WTC11 (cell line): ENCODE measurements around the gene HLA-DRB5. TPM values are rescaled to one million over a fixed set of nuclear protein-coding genes. Genes with fewer than 3 reads are reported as not detected.

Source experiments
- ATAC-seq: fragments of 200-7000 bp; cut with Tn5 transposase; 2 replicates; pipeline ENCODE4 v1.10.0; 2021; ENCODE audit warnings: mild to moderate bottlenecking, moderate library complexity
- CTCF ChIA-PET: fragments of 300-600 bp; sonication (Branson Sonifier 250); formaldehyde crosslinking; loops from one replicate; lab custom pipeline; 2021; ENCODE audit warnings: antibody characterized with exemption; lab: Charles Lee
- POLR2A ChIA-PET: fragments of 350-600 bp; sonication (Branson Sonifier 250); formaldehyde crosslinking; loops from one replicate; lab custom pipeline; 2021; ENCODE audit warnings: antibody characterized with exemption; lab: Charles Lee
- DNase-seq: peaks from one replicate; pipeline ENCODE4 v3.0.0; 2021; ENCODE audit warnings: low spot score
- H3K27ac Mint-ChIP-seq: 2 replicates; pipeline ENCODE4 v1.8.0; 2021; ENCODE audit warnings: mixed read lengths
- H3K27me3 Mint-ChIP-seq: 2 replicates; pipeline ENCODE4 v1.8.0; 2021; ENCODE audit warnings: low read depth, mild to moderate bottlenecking, moderate library complexity, mixed read lengths
- H3K36me3 Mint-ChIP-seq: 2 replicates; pipeline ENCODE4 v1.8.0; 2021; ENCODE audit warnings: mixed read lengths
- H3K4me1 Mint-ChIP-seq: 2 replicates; pipeline ENCODE4 v1.8.0; 2022; ENCODE audit warnings: mixed read lengths
- H3K4me3 Mint-ChIP-seq: 2 replicates; pipeline ENCODE4 v1.8.0; 2021; ENCODE audit warnings: mild to moderate bottlenecking, moderate library complexity, mixed read lengths
- H3K9me3 Mint-ChIP-seq: 2 replicates; pipeline ENCODE4 v1.8.0; 2021; ENCODE audit warnings: mixed read lengths
- CBFB ChIP-seq: sonication (generic); formaldehyde crosslinking; IDR thresholded peaks from 2 replicates; pipeline ENCODE4 v1.8.1; 2022; ENCODE audit warnings: mild to moderate bottlenecking, low read depth, missing genetic modification reagents
- MXD4 ChIP-seq: fragments of 250-450 bp; sonication (Bioruptor Pico); IDR thresholded peaks from 2 replicates; pipeline ENCODE4 v1.8.0; 2021; ENCODE audit warnings: mild to moderate bottlenecking, moderate library complexity, borderline replicate concordance
- NFE2L1 ChIP-seq: sonication (generic); formaldehyde crosslinking; IDR thresholded peaks from 2 replicates; pipeline ENCODE4 v1.8.1; 2023; ENCODE audit warnings: missing genetic modification reagents
- NR3C1 ChIP-seq: sonication (generic); formaldehyde crosslinking; conservative IDR thresholded peaks from 2 replicates; pipeline ENCODE4 v1.8.1; 2023; ENCODE audit warnings: low read depth, mild to moderate bottlenecking, missing genetic modification reagents
- OVOL2 ChIP-seq: fragments of 250-450 bp; sonication (Bioruptor Pico); IDR thresholded peaks from 2 replicates; pipeline ENCODE4 v1.9.0; 2021; ENCODE audit warnings: mild to moderate bottlenecking, borderline replicate concordance
- SOX15 ChIP-seq: fragments of 250-450 bp; sonication (Bioruptor Pico); IDR thresholded peaks from 2 replicates; pipeline ENCODE4 v1.9.0; 2021; ENCODE audit warnings: mild to moderate bottlenecking
- ZNF423 ChIP-seq: fragments of 250-450 bp; sonication (Bioruptor Pico); IDR thresholded peaks from 2 replicates; pipeline ENCODE4 v2.1.2; 2022; ENCODE audit warnings: mild to moderate bottlenecking, moderate library complexity
- total RNA-seq: library from RNA; stranded (reverse); gene quantifications from 3 replicates; pipeline ENCODE4 v1.2.3, GENCODE V29; 2021
- TF ChIP-seq, protein P1 (sequence below): fragments of 250-450 bp; sonication (Bioruptor Pico); conservative IDR thresholded peaks from 2 replicates; pipeline ENCODE4 v1.9.0; 2021; ENCODE audit warnings: mild to moderate bottlenecking
- TF ChIP-seq, protein P2 (sequence below): sonication (generic); formaldehyde crosslinking; IDR thresholded peaks from 2 replicates; pipeline ENCODE4 v1.8.1; 2023; ENCODE audit warnings: mild to moderate bottlenecking, missing genetic modification reagents, borderline replicate concordance
- TF ChIP-seq, protein P3 (sequence below): fragments of 250-450 bp; sonication (Bioruptor Pico); IDR thresholded peaks from 2 replicates; pipeline ENCODE4 v1.9.0; 2021; ENCODE audit warnings: moderate library complexity, mild to moderate bottlenecking, inconsistent platforms, borderline replicate concordance
- TF ChIP-seq, protein P4 (sequence below): fragments of 200-600 bp; IDR thresholded peaks from 2 replicates; pipeline ENCODE4 v1.8.0; 2022; ENCODE audit warnings: antibody characterized with exemption
- TF ChIP-seq, protein P5 (sequence below): sonication (generic); formaldehyde crosslinking; conservative IDR thresholded peaks from 2 replicates; pipeline ENCODE4 v1.8.1; 2023; ENCODE audit warnings: mild to moderate bottlenecking, low read depth, missing genetic modification reagents, moderate library complexity

HLA-DRB5 gene
- total RNA-seq, 1 experiment from 2014 or later: not detected

DNA sequence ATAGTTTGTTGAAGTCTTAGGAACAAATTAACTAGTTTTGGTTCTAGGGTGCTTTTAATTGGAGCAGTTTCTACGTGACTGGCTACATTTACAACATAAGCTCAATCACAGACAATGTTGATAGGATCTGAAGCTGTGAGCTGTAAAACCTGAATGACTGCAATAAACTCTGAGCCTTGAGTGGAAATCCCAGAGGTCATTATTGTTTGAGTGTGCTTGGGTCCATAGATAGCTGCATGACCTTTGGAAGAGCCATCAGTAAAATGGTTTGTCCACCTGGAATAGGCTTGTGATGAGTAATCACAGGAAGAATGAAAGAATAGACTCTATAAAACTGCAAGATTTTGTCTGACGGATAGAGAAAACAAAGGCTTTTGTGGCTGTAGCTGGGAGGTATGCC lies 32.9 kb upstream of the HLA-DRB5 start:
- POLR2A ChIA-PET: no interaction called here
- TF ChIP-seq, protein P1, sequence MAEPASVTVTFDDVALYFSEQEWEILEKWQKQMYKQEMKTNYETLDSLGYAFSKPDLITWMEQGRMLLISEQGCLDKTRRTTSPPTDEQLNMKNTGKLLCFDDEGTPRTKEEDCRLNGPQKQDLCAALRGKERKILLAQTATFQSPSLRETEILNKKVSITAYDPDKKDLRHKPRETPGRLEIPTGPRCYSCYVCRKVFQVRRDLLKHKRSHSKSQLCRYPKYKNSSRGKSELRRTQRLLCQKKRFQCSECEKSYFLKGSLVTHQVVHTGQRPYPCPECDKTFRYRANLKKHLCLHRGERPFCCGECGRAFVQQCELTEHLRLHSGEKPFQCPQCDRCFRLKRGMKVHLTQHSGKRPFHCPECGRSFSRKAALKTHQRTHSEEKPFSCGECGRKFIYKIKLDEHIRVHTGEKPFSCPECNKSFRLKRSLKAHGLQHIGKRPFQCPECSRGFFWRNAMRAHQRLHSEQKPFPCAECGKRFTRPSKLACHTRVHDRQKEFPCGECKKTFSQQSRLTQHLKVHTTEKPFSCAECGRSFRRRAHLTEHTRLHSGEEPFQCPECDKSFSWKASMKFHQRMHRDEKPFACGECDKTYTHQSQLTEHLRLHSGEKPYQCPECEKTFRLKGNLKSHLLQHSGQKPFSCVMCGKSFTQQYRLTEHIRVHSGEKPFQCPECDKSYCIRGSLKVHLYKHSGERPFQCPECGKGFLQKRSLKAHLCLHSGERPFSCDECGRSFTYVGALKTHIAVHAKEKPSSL: no peak
- TF ChIP-seq NR3C1 (no peak), OVOL2 (CRISPR knock-in tag) (no peak), ZNF423 (CRISPR knock-in tag) (no peak), CBFB (no peak), MXD4 (CRISPR knock-in tag) (no peak)
- TF ChIP-seq, protein P2, sequence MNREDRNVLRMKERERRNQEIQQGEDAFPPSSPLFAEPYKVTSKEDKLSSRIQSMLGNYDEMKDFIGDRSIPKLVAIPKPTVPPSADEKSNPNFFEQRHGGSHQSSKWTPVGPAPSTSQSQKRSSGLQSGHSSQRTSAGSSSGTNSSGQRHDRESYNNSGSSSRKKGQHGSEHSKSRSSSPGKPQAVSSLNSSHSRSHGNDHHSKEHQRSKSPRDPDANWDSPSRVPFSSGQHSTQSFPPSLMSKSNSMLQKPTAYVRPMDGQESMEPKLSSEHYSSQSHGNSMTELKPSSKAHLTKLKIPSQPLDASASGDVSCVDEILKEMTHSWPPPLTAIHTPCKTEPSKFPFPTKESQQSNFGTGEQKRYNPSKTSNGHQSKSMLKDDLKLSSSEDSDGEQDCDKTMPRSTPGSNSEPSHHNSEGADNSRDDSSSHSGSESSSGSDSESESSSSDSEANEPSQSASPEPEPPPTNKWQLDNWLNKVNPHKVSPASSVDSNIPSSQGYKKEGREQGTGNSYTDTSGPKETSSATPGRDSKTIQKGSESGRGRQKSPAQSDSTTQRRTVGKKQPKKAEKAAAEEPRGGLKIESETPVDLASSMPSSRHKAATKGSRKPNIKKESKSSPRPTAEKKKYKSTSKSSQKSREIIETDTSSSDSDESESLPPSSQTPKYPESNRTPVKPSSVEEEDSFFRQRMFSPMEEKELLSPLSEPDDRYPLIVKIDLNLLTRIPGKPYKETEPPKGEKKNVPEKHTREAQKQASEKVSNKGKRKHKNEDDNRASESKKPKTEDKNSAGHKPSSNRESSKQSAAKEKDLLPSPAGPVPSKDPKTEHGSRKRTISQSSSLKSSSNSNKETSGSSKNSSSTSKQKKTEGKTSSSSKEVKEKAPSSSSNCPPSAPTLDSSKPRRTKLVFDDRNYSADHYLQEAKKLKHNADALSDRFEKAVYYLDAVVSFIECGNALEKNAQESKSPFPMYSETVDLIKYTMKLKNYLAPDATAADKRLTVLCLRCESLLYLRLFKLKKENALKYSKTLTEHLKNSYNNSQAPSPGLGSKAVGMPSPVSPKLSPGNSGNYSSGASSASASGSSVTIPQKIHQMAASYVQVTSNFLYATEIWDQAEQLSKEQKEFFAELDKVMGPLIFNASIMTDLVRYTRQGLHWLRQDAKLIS (CRISPR knock-in tag): no peak
- no peaks in the 10 kb centered on the region for H3K36me3 Mint-ChIP-seq
- H3K27me3 Mint-ChIP-seq: peaks cover 12% of the 10 kb centered on the region
- DNase-seq: no peak
- no peak overlapping the region for H3K27ac Mint-ChIP-seq
- 0 out of 2 replicates have a peak, but pooled peaks cover 5% of the 10 kb centered on the region for H3K4me1 Mint-ChIP-seq
- no peak overlapping the region for H3K4me3 Mint-ChIP-seq
- ATAC-seq: no peak
- H3K9me3 Mint-ChIP-seq: peaks cover 4% of the 10 kb centered on the region
- CTCF ChIA-PET: no interaction called here

DNA sequence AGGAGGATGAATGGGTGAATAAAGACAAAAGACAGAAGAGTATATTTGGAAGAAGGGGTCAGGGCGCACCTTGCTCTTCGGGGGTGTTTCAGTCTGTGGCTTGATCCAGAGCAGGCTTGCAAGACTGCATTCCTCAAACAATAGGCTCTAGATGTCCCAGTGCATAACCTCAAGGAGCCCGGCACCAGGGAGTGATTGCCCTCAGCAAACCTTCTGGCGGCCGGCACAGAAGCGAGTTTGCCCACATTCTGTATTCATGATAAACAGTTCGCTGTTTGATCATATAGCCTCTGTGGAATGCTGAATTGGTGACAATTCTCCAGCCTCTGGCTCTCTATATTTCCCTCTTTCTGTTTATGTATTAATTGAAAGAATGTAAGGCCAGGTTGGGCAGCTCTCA lies 29.7 kb upstream of the HLA-DRB5 start:
- Mint-ChIP-seq H3K4me3 (no peak overlapping the region), H3K4me1 (peaks cover 5% of the 10 kb centered on the region; the same call in 1 of the 2 replicates), H3K27ac (no peak overlapping the region)
- TF ChIP-seq, protein P3, sequence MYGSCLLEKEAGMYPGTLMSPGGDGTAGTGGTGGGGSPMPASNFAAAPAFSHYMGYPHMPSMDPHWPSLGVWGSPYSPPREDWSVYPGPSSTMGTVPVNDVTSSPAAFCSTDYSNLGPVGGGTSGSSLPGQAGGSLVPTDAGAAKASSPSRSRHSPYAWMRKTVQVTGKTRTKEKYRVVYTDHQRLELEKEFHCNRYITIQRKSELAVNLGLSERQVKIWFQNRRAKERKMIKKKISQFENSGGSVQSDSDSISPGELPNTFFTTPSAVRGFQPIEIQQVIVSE (CRISPR knock-in tag): no peak
- no peak for TF ChIP-seq SOX15
- TF ChIP-seq, protein P4, sequence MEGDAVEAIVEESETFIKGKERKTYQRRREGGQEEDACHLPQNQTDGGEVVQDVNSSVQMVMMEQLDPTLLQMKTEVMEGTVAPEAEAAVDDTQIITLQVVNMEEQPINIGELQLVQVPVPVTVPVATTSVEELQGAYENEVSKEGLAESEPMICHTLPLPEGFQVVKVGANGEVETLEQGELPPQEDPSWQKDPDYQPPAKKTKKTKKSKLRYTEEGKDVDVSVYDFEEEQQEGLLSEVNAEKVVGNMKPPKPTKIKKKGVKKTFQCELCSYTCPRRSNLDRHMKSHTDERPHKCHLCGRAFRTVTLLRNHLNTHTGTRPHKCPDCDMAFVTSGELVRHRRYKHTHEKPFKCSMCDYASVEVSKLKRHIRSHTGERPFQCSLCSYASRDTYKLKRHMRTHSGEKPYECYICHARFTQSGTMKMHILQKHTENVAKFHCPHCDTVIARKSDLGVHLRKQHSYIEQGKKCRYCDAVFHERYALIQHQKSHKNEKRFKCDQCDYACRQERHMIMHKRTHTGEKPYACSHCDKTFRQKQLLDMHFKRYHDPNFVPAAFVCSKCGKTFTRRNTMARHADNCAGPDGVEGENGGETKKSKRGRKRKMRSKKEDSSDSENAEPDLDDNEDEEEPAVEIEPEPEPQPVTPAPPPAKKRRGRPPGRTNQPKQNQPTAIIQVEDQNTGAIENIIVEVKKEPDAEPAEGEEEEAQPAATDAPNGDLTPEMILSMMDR: no peak
- TF ChIP-seq NFE2L1 (CRISPR knock-in tag): no peak
- TF ChIP-seq, protein P5, sequence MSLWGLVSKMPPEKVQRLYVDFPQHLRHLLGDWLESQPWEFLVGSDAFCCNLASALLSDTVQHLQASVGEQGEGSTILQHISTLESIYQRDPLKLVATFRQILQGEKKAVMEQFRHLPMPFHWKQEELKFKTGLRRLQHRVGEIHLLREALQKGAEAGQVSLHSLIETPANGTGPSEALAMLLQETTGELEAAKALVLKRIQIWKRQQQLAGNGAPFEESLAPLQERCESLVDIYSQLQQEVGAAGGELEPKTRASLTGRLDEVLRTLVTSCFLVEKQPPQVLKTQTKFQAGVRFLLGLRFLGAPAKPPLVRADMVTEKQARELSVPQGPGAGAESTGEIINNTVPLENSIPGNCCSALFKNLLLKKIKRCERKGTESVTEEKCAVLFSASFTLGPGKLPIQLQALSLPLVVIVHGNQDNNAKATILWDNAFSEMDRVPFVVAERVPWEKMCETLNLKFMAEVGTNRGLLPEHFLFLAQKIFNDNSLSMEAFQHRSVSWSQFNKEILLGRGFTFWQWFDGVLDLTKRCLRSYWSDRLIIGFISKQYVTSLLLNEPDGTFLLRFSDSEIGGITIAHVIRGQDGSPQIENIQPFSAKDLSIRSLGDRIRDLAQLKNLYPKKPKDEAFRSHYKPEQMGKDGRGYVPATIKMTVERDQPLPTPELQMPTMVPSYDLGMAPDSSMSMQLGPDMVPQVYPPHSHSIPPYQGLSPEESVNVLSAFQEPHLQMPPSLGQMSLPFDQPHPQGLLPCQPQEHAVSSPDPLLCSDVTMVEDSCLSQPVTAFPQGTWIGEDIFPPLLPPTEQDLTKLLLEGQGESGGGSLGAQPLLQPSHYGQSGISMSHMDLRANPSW (CRISPR knock-in tag): no peak
- TF ChIP-seq, all 79 proteins: peak for 0
- ATAC-seq (no peak), DNase-seq (no peak)
- Mint-ChIP-seq H3K9me3 (no peaks in the 10 kb centered on the region), H3K27me3 (peaks cover 12% of the 10 kb centered on the region), H3K36me3 (no peaks in the 10 kb centered on the region)
- ChIA-PET POLR2A (no interaction called here), CTCF (interaction anchor here (1.1 to 2.4 kb wide), 3 partner anchors 24 to 315 kb away, joined by 3 to 10 read pairs (median 9); no protein-coding TSS in a partner anchor)
